Middle frontal gyrus (tissue), 1 donor: ENCODE measurements around the gene PAXIP1.

ENCODE experiments used
- DNase-seq: peaks from one replicate; pipeline ENCODE4 v3.0.0-alpha.2; 2015; ENCODE audit warnings: low spot score; ENCODE audit errors: extremely low spot score

Gene PAXIP1

GRCh38 chr7:154994996-154995395 lies 7.9 kb downstream of the PAXIP1 start:
- no peak for DNase-seq

DNA sequence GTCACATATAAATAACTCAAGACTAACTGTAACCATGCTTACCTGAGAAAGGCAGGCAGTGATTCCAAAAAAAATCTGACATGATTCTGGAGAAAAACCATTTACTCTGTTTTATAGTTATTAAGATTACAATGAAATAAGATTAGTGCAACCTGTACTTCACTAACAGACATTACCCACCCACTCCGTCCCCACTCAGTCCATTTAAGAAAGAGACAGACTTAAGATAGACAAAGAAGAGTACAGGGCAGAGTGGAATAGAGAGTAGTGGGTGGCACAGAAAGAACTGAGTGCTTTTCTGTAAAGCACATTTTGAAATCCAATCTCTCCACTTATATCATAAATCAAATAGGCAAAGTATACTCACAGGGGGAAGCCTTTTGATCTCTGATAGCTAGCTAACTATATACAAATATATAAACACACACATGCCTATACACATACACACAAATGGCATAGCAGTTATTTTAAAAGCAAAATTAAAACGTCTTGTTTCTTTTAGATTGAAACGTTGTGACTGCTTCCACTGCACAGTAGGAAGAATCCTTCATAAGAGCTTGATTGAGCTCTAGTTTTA lies 11.9 kb downstream of the PAXIP1 start:
- DNase-seq, result no peak

DNA sequence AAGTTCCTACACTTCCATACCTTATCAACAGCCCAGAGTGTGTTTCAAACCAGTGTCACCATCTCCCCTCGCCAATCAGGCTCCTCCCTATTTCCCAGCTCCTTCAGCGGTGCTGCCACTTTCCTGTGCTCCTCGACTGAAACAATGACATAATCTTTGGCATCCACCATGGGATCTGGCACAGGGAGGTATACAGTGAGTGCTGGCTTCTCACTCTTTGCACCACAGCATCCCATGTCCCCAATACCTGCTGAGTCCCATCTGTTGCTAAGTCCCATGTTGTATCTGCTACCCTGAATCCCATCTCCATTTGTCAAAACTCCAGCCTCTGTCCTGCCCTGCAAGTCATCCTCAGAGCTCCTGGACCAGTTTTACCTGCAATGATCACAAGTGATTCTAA lies 15.4 kb downstream of the PAXIP1 start:
- DNase-seq, result no peak

DNA sequence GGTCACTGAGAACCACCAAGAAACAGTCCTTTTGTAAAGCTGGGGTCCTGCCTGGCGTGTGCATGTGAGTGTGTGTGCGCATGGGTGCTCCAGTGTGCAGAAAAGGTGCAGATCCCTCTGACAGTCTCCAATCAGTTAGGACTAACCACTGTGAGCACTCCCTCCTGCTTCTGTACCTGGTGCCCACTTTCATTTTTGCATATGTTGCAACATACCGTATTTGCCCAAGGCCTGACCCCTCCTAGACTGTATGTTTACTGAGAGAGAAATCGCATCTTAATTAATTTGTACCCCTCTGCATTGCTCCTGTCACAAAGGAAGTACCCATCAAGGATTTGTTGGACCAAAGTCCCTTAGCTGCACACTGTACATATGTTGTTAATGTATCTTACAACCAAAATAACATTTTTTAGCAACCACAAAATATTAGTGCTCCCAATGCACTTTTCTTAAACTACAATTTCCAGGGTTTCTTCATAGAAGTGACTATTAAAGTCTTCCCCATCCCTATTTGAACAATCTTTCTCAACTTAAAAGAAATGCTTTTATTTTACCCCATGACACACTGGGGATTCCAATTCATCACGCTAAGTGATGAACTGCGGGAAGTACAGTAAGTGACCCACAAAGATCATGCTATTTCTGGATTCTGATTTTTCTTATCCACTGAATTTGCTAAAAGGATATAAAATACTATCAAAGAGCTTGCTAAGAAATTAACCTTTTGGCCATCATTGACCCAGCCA lies 16.6 kb downstream of the PAXIP1 start:
- no peak for DNase-seq

DNA sequence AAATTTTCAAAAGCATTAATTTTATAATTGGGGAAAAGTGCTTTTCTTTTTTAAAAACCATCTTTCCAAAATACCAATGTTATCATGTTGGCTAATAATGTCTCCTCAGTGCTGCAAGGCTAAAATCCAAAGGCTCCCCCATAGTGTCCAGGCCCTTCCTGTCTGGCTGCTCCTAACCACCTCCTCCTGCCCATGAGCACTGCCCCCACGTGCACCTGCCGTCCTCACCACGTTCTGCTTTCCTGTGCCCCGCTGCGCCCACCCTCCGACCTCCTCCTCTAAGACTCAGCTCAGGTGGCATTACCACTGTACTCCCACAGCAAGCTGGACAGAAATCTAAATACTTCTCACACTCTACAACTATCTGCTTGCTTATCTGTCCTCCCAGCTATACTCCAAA lies 17.7 kb downstream of the PAXIP1 start:
- no peak for DNase-seq

- no peak for DNase-seq
Observed at GRCh38 chr7:154984601-154985188, 18.2 kb downstream of the PAXIP1 start.

GRCh38 chr7:154978017-154978416 lies 24.9 kb downstream of the PAXIP1 start:
- DNase-seq, result no peak

- DNase-seq, result no peak
Observed at GRCh38 chr7:154977250-154977649, 25.7 kb downstream of the PAXIP1 start.

GRCh38 chr7:154976844-154977243 lies 26.1 kb downstream of the PAXIP1 start:
- DNase-seq, result no peak

DNA sequence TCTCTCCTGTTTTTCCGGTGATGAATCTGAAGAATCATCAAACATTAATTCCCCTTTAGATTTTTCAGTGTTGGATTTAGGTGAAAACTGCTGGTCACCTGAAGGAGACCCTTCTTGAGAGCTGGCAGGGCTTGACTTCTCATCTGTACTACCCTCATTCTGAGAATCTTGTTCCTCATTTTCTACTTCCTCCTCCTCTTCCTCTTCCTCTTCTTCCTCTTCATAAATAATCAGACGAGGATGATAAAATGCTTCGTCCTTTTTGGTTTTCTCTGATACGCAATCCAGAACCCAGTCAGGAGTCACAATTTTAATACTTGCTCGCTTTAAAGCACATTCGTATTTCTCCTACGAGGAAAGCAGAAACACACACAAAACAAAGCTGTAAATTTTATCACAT lies 26.9 kb downstream of the PAXIP1 start:
- DNase-seq, result no peak

GRCh38 chr7:154973381-154973780 lies 29.5 kb downstream of the PAXIP1 start:
- DNase-seq, result no peak

GRCh38 chr7:154968336-154969001 lies 34.5 kb downstream of the PAXIP1 start:
- DNase-seq, result no peak

DNA sequence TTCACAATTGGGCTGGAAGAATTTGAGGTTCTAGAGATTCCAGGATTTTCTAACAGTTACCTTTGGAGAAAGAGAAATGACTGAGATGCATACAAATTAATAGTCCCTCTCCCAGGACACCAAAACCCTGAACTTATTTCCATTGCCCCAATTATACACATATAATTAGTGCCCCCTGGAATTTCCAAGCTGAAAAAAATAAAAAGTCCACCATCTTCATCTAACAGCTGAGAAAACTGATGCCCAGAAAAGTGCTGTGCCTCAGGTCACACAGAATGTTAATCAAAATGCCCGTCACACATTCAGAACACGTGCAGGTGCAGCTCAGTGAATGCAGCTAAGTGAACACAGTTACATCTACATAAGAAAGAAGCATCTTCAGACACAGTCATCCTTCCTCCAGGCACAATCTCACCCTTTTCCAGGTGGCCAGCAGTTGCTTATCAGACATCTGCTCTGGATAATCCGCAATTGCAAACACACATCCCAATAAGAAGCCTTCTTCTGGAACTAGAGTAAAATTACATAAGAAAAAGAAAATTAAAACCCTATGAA lies 35.4 kb downstream of the PAXIP1 start:
- DNase-seq, result no peak

DNA sequence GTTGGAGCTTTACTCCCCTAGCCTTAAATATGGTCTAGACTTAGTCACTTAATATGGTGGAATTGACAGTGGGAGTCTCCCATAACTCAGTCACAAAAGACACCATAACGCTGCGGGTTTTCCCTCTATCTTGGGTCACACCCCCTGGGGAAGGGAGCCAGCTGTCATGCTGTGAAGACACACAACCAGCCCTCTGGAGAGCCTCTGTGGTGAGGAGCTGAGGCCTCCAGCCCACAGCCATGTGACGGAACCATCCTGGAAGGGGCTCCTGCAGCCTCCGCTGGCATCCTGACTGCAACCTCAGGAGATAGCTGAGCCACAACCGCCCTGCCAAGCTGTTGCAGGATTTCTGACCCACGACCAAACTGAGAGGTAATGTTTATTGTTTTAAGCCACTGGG lies 37.9 kb downstream of the PAXIP1 start:
- DNase-seq, result no peak

- no peak for DNase-seq
Observed at GRCh38 chr7:154960063-154960790, 42.7 kb downstream of the PAXIP1 start.

- no peak for DNase-seq
Observed at GRCh38 chr7:154956427-154956826, 46.5 kb downstream of the PAXIP1 start.

DNA sequence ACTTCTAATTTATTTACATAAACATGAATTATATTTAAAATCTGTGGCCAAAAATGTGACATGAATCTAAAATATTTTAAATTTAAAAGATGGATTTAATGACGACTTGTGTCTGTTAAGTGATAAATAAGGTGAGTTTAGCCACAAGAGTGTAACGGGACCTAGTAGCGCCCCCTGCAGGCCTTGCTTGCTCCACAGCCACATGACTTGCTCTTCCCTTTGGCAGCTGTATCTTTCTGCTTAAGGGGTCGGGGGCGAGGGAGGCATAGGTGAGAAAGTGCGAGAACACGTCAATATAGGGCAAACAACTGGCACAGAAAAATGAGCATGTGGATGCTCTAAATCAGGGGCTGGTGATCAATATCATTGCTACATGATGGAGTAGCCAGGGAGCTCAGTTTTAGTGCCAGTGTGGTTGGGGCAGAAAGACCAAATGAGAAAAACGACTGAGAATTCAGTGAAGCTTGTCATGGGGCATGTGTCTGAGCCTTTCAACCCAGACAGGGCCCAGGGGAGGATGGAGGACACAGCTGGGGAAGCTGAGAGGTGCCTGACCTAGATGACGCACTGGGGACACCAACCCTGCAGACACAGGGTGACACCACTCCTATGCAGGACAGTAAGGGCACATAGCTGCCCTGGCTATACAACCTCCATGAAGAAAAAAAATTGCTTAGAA lies 49.8 kb downstream of the PAXIP1 start:
- DNase-seq, result no peak

GRCh38 chr7:154950960-154951359 lies 52.0 kb downstream of the PAXIP1 start:
- no peak for DNase-seq

DNA sequence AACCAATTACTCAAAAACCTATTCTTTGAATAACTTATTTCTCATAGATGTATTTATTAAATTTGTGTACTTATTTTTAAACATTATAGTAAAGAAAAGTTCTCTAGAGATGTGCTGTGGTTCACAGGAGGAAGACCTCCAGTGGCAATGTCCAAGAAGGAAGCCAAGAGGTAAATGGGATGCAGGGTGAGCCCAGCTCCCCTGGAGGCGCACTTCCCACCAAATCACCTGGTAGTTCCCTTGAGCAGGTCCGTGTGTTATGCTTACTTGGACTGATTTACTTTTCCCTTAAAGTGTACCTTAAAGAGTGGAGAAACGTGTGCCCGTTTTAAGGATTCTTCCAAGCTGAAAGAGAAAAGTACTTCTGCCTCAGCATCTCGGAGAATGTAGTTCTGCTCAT lies 55.3 kb downstream of the PAXIP1 start:
- no peak for DNase-seq

GRCh38 chr7:154946166-154946565 lies 56.8 kb downstream of the PAXIP1 start:
- no peak for DNase-seq

GRCh38 chr7:154943906-154944305 lies 59.0 kb downstream of the PAXIP1 start:
- DNase-seq, result no peak
